ENCODE measurements around the gene CTIF.

DNA sequence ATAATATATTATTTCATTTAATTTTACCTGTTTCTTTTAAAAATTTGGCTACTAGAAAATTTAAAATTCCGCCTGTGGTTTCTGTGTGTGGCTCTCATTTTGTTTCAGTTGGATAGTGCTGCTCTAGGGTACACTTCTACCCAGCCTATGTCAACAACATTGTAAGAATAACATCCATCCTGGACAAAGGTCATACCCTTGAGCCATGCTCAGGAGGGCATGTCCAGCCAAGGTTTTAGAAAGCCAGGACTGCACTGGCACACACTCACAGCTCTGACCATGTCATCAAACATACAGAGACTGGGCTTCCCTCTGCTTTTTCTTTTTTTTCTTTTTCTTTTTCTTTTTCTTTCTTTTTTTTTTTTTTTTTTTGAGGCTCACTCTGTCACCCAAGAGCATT, 96.1 kb downstream of the CTIF start:
- TF ChIP-seq, protein P1, sequence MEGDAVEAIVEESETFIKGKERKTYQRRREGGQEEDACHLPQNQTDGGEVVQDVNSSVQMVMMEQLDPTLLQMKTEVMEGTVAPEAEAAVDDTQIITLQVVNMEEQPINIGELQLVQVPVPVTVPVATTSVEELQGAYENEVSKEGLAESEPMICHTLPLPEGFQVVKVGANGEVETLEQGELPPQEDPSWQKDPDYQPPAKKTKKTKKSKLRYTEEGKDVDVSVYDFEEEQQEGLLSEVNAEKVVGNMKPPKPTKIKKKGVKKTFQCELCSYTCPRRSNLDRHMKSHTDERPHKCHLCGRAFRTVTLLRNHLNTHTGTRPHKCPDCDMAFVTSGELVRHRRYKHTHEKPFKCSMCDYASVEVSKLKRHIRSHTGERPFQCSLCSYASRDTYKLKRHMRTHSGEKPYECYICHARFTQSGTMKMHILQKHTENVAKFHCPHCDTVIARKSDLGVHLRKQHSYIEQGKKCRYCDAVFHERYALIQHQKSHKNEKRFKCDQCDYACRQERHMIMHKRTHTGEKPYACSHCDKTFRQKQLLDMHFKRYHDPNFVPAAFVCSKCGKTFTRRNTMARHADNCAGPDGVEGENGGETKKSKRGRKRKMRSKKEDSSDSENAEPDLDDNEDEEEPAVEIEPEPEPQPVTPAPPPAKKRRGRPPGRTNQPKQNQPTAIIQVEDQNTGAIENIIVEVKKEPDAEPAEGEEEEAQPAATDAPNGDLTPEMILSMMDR (IDR thresholded peaks at IDR 0.05 in 8 of 11, conservative IDR thresholded peaks at IDR 0.05 in 3 of 11) = no peak
- no peak for TF ChIP-seq POLR2A (IDR thresholded peaks at IDR 0.05)
- no peak for TF ChIP-seq POLR2AphosphoS5 (IDR thresholded peaks at IDR 0.05)
